ENCODE measurements around the gene CATSPERB. TPM values are rescaled to one million over a fixed set of nuclear protein-coding genes. Genes with fewer than 3 reads are reported as not detected.

CATSPERB gene
- total RNA-seq, 2 donors from 2014 or later = 1.2 to 2.3 TPM

DNA sequence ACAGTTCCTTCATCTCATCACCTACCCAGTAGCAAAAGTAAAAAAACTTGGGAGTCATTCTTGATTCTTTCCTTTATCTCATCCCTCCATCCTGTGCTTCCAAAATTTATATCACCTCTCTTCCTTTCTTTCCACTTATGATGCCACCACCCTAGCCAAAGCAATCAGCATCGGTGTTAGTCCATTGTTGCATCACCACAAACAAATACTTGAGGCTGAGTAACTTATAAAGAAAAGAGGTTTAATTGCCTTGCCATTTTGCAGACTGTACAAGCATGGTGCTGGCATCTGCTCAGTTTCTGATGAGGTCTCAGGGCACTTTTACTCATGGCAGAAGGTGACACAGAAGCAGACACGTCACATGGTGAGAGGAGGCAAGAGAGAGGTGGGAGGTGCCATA is 19.8 kb upstream of the CATSPERB start:
- no peak overlapping the region for H3K27ac ChIP-seq
- H3K4me1 ChIP-seq (replicated peaks) = no peaks in the 10 kb centered on the region
- no peaks in the 10 kb centered on the region for H3K36me3 ChIP-seq
- DNase-seq (ENCODE audit: low spot score) = no peak
- H3K27me3 ChIP-seq (replicated peaks; ENCODE audit: insufficient read depth) = no peaks in the 10 kb centered on the region
- WGBS = 97% methylated on average over 2 of the region's 2 CpGs
- no peak overlapping the region for H3K4me3 ChIP-seq
- H3K9me3 ChIP-seq = no peaks in the 10 kb centered on the region
- intact Hi-C loops (cut with DNase I) = no loop called here
- TF ChIP-seq, protein P1, sequence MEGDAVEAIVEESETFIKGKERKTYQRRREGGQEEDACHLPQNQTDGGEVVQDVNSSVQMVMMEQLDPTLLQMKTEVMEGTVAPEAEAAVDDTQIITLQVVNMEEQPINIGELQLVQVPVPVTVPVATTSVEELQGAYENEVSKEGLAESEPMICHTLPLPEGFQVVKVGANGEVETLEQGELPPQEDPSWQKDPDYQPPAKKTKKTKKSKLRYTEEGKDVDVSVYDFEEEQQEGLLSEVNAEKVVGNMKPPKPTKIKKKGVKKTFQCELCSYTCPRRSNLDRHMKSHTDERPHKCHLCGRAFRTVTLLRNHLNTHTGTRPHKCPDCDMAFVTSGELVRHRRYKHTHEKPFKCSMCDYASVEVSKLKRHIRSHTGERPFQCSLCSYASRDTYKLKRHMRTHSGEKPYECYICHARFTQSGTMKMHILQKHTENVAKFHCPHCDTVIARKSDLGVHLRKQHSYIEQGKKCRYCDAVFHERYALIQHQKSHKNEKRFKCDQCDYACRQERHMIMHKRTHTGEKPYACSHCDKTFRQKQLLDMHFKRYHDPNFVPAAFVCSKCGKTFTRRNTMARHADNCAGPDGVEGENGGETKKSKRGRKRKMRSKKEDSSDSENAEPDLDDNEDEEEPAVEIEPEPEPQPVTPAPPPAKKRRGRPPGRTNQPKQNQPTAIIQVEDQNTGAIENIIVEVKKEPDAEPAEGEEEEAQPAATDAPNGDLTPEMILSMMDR (IDR thresholded peaks at IDR 0.05) = no peak
- no peak for TF ChIP-seq POLR2A (IDR thresholded peaks at IDR 0.05)
- no peak for TF ChIP-seq POLR2AphosphoS5 (IDR thresholded peaks at IDR 0.05)

DNA sequence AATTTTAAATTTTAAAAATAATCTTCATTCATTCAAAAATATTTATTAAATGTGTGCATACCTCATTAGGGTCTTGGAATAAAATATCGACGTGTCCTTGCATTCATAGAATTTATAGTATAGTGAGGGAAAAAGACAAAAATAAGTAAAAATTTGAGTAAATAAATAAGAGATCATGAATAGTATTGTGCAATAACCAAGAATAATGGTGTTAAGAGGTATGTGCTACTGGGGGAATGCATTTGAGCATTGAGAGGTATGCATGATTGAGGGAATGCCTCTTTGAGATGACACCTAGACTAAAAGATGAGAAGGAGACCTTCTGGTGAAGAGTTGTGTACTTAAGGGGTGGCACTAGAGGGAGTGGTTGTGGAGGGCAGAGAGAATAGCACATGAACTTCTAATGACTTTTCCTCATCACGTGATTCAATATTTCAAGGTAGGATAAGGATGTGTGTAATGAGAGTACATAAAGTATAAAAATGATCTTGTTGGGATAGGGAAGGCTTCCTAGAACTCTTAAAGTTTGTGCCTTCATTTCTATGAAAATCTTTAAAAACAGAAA is 18.8 kb upstream of the CATSPERB start:
- Histone ChIP-seq H3K36me3 (no peaks in the 10 kb centered on the region), H3K4me3 (no peak overlapping the region), H3K27me3 (replicated peaks; ENCODE audit: insufficient read depth) (no peaks in the 10 kb centered on the region), H3K4me1 (replicated peaks) (no peaks in the 10 kb centered on the region), H3K9me3 (no peaks in the 10 kb centered on the region), H3K27ac (no peak overlapping the region)
- intact Hi-C loops (cut with DNase I) = no loop called here
- no peak for DNase-seq (ENCODE audit: low spot score)
- 88% methylated on average over 3 of the region's 3 CpGs for WGBS
- TF ChIP-seq POLR2AphosphoS5 (IDR thresholded peaks at IDR 0.05) (no peak), POLR2A (IDR thresholded peaks at IDR 0.05) (no peak)

DNA sequence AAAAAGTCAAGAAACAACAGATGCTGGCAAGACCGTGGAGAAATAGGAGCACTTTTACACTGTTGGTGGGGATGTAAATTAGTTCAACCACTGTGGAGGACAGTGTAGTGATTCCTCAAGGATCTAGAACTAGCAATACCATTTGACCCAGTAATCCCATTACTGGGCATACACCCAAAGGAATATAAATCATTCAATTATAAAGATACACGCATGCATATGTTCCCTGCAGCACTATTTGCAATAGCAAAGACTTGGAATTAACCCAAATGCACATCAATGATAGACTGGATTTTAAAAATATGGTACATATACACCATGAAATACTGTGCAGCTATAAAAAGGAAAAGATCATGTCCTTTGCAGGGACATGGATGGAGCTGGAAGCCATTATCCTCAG is 18.0 kb upstream of the CATSPERB start:
- no peaks in the 10 kb centered on the region for H3K27me3 ChIP-seq (replicated peaks; ENCODE audit: insufficient read depth)
- H3K9me3 ChIP-seq = no peaks in the 10 kb centered on the region
- DNase-seq (ENCODE audit: low spot score) = no peak
- intact Hi-C loops (cut with DNase I) = no loop called here
- TF ChIP-seq, protein P1 (IDR thresholded peaks at IDR 0.05) = no peak
- TF ChIP-seq POLR2AphosphoS5 (IDR thresholded peaks at IDR 0.05) (no peak), POLR2A (IDR thresholded peaks at IDR 0.05) (no peak)
- no peak overlapping the region for H3K4me3 ChIP-seq
- H3K36me3 ChIP-seq = no peaks in the 10 kb centered on the region
- no peaks in the 10 kb centered on the region for H3K4me1 ChIP-seq (replicated peaks)
- no peak overlapping the region for H3K27ac ChIP-seq
- 33% methylated on average over 2 of the region's 2 CpGs for WGBS

DNA sequence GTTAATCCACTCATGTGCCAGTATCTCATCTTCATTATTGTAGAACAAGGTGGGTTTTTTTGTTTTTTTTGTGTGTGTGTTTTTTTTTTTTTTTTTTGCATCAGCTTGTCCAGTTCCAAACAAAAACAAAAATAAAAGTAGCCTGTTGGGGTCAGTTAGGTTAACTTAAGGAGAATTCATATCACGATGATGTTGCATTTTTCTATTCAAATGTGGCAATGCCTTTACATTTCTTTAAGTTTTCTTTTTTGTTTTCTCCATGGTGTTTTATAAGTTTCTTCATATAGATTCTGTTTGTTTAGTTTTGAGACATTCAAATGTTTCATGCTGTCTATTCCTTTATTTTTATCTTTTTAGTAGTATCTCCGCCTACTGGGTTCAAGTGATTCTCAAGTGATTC is 16.2 kb upstream of the CATSPERB start:
- no peaks in the 10 kb centered on the region for H3K36me3 ChIP-seq
- H3K27me3 ChIP-seq (replicated peaks; ENCODE audit: insufficient read depth) = no peaks in the 10 kb centered on the region
- TF ChIP-seq, protein P1 (IDR thresholded peaks at IDR 0.05) = no peak
- TF ChIP-seq POLR2A (IDR thresholded peaks at IDR 0.05) (no peak), POLR2AphosphoS5 (IDR thresholded peaks at IDR 0.05) (no peak)
- H3K9me3 ChIP-seq = no peaks in the 10 kb centered on the region
- intact Hi-C loops (cut with DNase I) = no loop called here
- DNase-seq (ENCODE audit: low spot score) = no peak
- no peaks in the 10 kb centered on the region for H3K4me1 ChIP-seq (replicated peaks)
- 96% methylated on average over 2 of the region's 2 CpGs for WGBS
- no peak overlapping the region for H3K27ac ChIP-seq
- H3K4me3 ChIP-seq = no peak overlapping the region

DNA sequence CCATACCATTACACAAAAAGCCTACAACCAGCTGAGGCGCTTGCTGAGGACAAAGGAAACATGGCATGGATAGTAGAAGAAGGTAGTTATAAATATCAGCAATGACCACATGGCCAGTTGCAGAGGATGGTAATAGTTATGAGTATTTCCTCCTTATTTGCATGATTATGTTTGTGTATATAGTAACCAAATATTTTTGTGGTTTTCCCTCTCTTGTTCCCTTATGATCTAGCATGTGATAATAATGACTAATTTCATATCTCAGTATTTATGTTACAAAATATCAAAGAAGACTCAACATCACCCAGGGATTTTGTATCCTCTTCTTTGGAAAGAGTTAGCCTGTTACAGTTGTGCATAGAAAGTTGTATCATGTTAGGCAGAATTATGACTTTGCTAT is 13.5 kb upstream of the CATSPERB start:
- intact Hi-C loops (cut with DNase I) = no loop called here
- 87% methylated on average over 1 of the region's 1 CpG for WGBS

More for the DNA sequence above, 13.5 kb upstream of the CATSPERB start:
- Histone ChIP-seq H3K4me3 (no peak overlapping the region), H3K4me1 (replicated peaks) (no peaks in the 10 kb centered on the region), H3K36me3 (no peaks in the 10 kb centered on the region), H3K27me3 (replicated peaks; ENCODE audit: insufficient read depth) (no peaks in the 10 kb centered on the region), H3K9me3 (no peaks in the 10 kb centered on the region), H3K27ac (no peak overlapping the region)
- TF ChIP-seq, protein P1 (IDR thresholded peaks at IDR 0.05) = no peak
- no peak for TF ChIP-seq POLR2A (IDR thresholded peaks at IDR 0.05)
- no peak for TF ChIP-seq POLR2AphosphoS5 (IDR thresholded peaks at IDR 0.05)
- DNase-seq (ENCODE audit: low spot score) = no peak
